ENCODE data around the gene ATF7. TPM values are rescaled to one million over a fixed set of nuclear protein-coding genes. Genes with fewer than 3 reads are reported as not detected.

Gene ATF7
- total and polyA plus RNA-seq, 2 of the 13 experiments (the other 11 are each of a cell fraction or from before 2014, with no cell fraction given) = 9.6 to 16.2 TPM

- TF ChIP-seq, protein P1, sequence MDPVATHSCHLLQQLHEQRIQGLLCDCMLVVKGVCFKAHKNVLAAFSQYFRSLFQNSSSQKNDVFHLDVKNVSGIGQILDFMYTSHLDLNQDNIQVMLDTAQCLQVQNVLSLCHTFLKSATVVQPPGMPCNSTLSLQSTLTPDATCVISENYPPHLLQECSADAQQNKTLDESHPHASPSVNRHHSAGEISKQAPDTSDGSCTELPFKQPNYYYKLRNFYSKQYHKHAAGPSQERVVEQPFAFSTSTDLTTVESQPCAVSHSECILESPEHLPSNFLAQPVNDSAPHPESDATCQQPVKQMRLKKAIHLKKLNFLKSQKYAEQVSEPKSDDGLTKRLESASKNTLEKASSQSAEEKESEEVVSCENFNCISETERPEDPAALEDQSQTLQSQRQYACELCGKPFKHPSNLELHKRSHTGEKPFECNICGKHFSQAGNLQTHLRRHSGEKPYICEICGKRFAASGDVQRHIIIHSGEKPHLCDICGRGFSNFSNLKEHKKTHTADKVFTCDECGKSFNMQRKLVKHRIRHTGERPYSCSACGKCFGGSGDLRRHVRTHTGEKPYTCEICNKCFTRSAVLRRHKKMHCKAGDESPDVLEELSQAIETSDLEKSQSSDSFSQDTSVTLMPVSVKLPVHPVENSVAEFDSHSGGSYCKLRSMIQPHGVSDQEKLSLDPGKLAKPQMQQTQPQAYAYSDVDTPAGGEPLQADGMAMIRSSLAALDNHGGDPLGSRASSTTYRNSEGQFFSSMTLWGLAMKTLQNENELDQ (CRISPR knock-in tag; IDR thresholded peaks at IDR 0.05; ENCODE audit: borderline replicate concordance) = no peak
- TF ChIP-seq NFE2L1 (CRISPR knock-in tag; IDR thresholded peaks at IDR 0.05; ENCODE audit: borderline replicate concordance) (no peak), SALL1 (CRISPR knock-in tag; IDR thresholded peaks at IDR 0.05) (peak; percentile 77), CAMTA2 (CRISPR knock-in tag; IDR thresholded peaks at IDR 0.05; ENCODE audit: borderline replicate concordance) (0 out of 2 replicates have a peak, but pooled peaks have one; percentile 33), GLI4 (CRISPR knock-in tag; IDR thresholded peaks at IDR 0.05; ENCODE audit: borderline replicate concordance) (peak; percentile 93), ZNF737 (CRISPR knock-in tag; IDR thresholded peaks at IDR 0.05; ENCODE audit: borderline replicate concordance) (no peak), SATB2 (CRISPR knock-in tag; IDR thresholded peaks at IDR 0.05) (peak; percentile 82; the same call in 1 of the 2 replicates), FOXA1 (IDR thresholded peaks at IDR 0.05) (no peak), FOXA1 (CRISPR knock-in tag; IDR thresholded peaks at IDR 0.05) (no peak), ZNF124 (CRISPR knock-in tag; IDR thresholded peaks at IDR 0.05) (peak; percentile 28; the same call in 1 of the 2 replicates), LRRFIP1 (CRISPR knock-in tag; conservative IDR thresholded peaks at IDR 0.05) (no peak), BHLHE40 (IDR thresholded peaks at IDR 0.05; ENCODE audit: low read length) (0 out of 2 replicates have a peak, but pooled peaks have one; percentile 19), NFIB (CRISPR knock-in tag; IDR thresholded peaks at IDR 0.05; ENCODE audit: borderline replicate concordance) (no peak)
- TF ChIP-seq, protein P2, sequence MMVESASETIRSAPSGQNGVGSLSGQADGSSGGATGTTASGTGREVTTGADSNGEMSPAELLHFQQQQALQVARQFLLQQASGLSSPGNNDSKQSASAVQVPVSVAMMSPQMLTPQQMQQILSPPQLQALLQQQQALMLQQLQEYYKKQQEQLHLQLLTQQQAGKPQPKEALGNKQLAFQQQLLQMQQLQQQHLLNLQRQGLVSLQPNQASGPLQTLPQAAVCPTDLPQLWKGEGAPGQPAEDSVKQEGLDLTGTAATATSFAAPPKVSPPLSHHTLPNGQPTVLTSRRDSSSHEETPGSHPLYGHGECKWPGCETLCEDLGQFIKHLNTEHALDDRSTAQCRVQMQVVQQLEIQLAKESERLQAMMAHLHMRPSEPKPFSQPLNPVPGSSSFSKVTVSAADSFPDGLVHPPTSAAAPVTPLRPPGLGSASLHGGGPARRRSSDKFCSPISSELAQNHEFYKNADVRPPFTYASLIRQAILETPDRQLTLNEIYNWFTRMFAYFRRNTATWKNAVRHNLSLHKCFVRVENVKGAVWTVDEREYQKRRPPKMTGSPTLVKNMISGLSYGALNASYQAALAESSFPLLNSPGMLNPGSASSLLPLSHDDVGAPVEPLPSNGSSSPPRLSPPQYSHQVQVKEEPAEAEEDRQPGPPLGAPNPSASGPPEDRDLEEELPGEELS (CRISPR knock-in tag; IDR thresholded peaks at IDR 0.05) = peak; percentile 57; the same call in 1 of the 2 replicates
- TF ChIP-seq, protein P3, sequence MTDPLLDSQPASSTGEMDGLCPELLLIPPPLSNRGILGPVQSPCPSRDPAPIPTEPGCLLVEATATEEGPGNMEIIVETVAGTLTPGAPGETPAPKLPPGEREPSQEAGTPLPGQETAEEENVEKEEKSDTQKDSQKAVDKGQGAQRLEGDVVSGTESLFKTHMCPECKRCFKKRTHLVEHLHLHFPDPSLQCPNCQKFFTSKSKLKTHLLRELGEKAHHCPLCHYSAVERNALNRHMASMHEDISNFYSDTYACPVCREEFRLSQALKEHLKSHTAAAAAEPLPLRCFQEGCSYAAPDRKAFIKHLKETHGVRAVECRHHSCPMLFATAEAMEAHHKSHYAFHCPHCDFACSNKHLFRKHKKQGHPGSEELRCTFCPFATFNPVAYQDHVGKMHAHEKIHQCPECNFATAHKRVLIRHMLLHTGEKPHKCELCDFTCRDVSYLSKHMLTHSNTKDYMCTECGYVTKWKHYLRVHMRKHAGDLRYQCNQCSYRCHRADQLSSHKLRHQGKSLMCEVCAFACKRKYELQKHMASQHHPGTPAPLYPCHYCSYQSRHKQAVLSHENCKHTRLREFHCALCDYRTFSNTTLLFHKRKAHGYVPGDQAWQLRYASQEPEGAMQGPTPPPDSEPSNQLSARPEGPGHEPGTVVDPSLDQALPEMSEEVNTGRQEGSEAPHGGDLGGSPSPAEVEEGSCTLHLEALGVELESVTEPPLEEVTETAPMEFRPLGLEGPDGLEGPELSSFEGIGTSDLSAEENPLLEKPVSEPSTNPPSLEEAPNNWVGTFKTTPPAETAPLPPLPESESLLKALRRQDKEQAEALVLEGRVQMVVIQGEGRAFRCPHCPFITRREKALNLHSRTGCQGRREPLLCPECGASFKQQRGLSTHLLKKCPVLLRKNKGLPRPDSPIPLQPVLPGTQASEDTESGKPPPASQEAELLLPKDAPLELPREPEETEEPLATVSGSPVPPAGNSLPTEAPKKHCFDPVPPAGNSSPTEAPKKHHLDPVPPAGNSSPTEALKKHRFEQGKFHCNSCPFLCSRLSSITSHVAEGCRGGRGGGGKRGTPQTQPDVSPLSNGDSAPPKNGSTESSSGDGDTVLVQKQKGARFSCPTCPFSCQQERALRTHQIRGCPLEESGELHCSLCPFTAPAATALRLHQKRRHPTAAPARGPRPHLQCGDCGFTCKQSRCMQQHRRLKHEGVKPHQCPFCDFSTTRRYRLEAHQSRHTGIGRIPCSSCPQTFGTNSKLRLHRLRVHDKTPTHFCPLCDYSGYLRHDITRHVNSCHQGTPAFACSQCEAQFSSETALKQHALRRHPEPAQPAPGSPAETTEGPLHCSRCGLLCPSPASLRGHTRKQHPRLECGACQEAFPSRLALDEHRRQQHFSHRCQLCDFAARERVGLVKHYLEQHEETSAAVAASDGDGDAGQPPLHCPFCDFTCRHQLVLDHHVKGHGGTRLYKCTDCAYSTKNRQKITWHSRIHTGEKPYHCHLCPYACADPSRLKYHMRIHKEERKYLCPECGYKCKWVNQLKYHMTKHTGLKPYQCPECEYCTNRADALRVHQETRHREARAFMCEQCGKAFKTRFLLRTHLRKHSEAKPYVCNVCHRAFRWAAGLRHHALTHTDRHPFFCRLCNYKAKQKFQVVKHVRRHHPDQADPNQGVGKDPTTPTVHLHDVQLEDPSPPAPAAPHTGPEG (CRISPR knock-in tag; IDR thresholded peaks at IDR 0.05) = peak; percentile 86
Observed at GRCh38 chr12:53500776-53501614, 125.2 kb downstream of the ATF7 start, which contains the start of gene TARBP2 (continued).

Measured in HepG2 (cell line).